ENCODE measurements around the gene MYOM1. TPM values are rescaled to one million over a fixed set of nuclear protein-coding genes. Genes with fewer than 3 reads are reported as not detected.

MYOM1 gene
- total and polyA plus RNA-seq, 10 donors: 1.2 to 6.2 (median 2.0) TPM

GRCh38 chr18:3057526-3057925 lies 162.2 kb downstream of the MYOM1 start:
- peak overlapping the region in 7 of 8 donors; percentile 75 to 89 (median 86) for H3K27ac ChIP-seq
- intact Hi-C loops (cut with DNase I; ENCODE audit: low total_unique reads): no loop called here
- WGBS, 5 donors: 81 to 94% (median 90%) methylated on average over 4 of the region's 4 CpGs

GRCh38 chr18:3056311-3056710 lies 163.5 kb downstream of the MYOM1 start:
- no peak for DNase-seq
- no peaks in the 10 kb centered on the region for H3K36me3 ChIP-seq
- H3K4me3 ChIP-seq: no peak overlapping the region
- H3K9me3 ChIP-seq: no peaks in the 10 kb centered on the region
- TF ChIP-seq POLR2AphosphoS5 (IDR thresholded peaks at IDR 0.05) (no peak), POLR2A (IDR thresholded peaks at IDR 0.05) (no peak), CTCF (IDR thresholded peaks at IDR 0.05 in 8 of 11, conservative IDR thresholded peaks at IDR 0.05 in 3 of 11) (no peak)
- peaks cover 28 to 68% (median 46%) of the 10 kb centered on the region in 6 donors for H3K4me1 ChIP-seq
- WGBS, 5 donors: 80 to 93% (median 92%) methylated on average over 9 of the region's 9 CpGs
- intact Hi-C loops (cut with DNase I; ENCODE audit: low total_unique reads): no loop called here
- peak overlapping the region in 3 of 8 donors; percentile 86 to 89 (median 87) for H3K27ac ChIP-seq
- H3K27me3 ChIP-seq (replicated peaks in 1 of 7): no peaks in the 10 kb centered on the region

More at GRCh38 chr18:3057526-3057925, 162.2 kb downstream of the MYOM1 start:
- Histone ChIP-seq H3K4me1 (peaks cover 28 to 68% (median 54%) of the 10 kb centered on the region in 6 donors), H3K9me3 (no peaks in the 10 kb centered on the region), H3K4me3 (no peak overlapping the region), H3K36me3 (no peaks in the 10 kb centered on the region), H3K27me3 (replicated peaks in 1 of 7) (no peaks in the 10 kb centered on the region)
- DNase-seq: no peak
- TF ChIP-seq POLR2AphosphoS5 (IDR thresholded peaks at IDR 0.05): no peak
- TF ChIP-seq CTCF (IDR thresholded peaks at IDR 0.05 in 8 of 11, conservative IDR thresholded peaks at IDR 0.05 in 3 of 11): no peak
- TF ChIP-seq POLR2A (IDR thresholded peaks at IDR 0.05): no peak

GRCh38 chr18:3055816-3056215 lies 164.0 kb downstream of the MYOM1 start:
- peak overlapping the region in 1 of 8 donors; percentile 0 for H3K27ac ChIP-seq
- DNase-seq: no peak
- H3K9me3 ChIP-seq: no peaks in the 10 kb centered on the region
- TF ChIP-seq POLR2A (IDR thresholded peaks at IDR 0.05): no peak
- TF ChIP-seq POLR2AphosphoS5 (IDR thresholded peaks at IDR 0.05): no peak
- no peak for TF ChIP-seq CTCF (IDR thresholded peaks at IDR 0.05 in 8 of 11, conservative IDR thresholded peaks at IDR 0.05 in 3 of 11)
- H3K27me3 ChIP-seq (replicated peaks in 1 of 7): no peaks in the 10 kb centered on the region
- no peaks in the 10 kb centered on the region for H3K36me3 ChIP-seq
- peaks cover 23 to 66% (median 41%) of the 10 kb centered on the region in 6 donors for H3K4me1 ChIP-seq
- WGBS, 5 donors: 83 to 93% (median 88%) methylated on average over 4 of the region's 4 CpGs
- H3K4me3 ChIP-seq: no peak overlapping the region
- intact Hi-C loops (cut with DNase I; ENCODE audit: low total_unique reads): no loop called here

- Histone ChIP-seq H3K36me3 (no peaks in the 10 kb centered on the region), H3K9me3 (no peaks in the 10 kb centered on the region), H3K4me1 (peaks cover 19 to 61% (median 36%) of the 10 kb centered on the region in 6 donors), H3K4me3 (no peak overlapping the region), H3K27ac (peak overlapping the region in 1 of 8 donors; percentile 0), H3K27me3 (replicated peaks in 1 of 7) (no peaks in the 10 kb centered on the region)
- no peak for DNase-seq
- intact Hi-C loops (cut with DNase I; ENCODE audit: low total_unique reads): no loop called here
- TF ChIP-seq POLR2AphosphoS5 (IDR thresholded peaks at IDR 0.05) (no peak), POLR2A (IDR thresholded peaks at IDR 0.05) (no peak), CTCF (IDR thresholded peaks at IDR 0.05 in 8 of 11, conservative IDR thresholded peaks at IDR 0.05 in 3 of 11) (no peak)
- 66 to 86% (median 81%) methylated on average over 4 of the region's 4 CpGs for WGBS, 5 donors
Observed at GRCh38 chr18:3055186-3055728, 164.5 kb downstream of the MYOM1 start.

Measured in spleen (tissue), 11 donors.